ENCODE data around the gene CXorf65.
A peak's percentile ranks its signal among the peaks of the same experiment; 100 is the strongest.

Gene CXorf65

DNA sequence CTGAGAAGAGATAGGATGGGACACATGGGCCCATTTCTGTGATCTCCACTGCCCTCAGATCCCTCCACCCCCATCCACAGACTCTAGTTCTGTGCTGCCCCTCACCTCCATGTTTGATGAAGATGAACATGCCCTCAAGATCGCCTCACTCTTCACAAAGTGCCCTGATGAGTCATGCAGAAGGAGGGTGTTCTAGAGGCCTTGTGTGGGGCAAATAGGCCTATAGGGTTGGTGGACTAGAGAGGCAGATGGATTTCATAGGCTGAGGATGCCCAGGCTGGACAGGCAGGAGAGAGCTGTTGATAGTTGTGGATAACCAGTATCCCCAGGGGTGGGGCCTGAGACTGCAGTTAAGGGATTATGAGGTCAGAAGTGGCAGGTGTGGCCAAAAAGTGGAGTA, at the start of gene CXorf65:
CXorf65 (minus strand) TSS at position 314 of the 400 bp plus-strand sequence; CDS start at position 130, 184 bp downstream.
- DNase-seq = no peak

DNA sequence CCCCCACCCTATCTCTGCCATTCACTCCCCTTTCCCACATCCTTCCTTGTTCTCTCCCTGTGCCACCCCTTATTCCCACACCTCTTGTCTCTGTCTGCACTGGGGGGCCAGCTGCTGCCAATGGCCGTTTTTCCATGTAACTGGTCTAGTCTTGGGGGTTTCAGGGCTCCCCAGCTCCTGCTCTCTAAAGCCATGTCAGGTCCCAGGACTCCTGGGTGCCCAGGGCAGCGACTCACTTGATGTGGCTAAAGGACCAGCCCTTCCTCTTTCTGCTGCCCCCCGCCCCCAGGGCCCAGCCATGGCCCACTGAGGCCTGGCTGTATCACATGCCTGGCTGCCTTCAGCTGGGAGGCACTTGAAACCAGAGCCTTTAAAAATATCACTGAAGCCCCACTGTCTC, 48.1 kb upstream of the CXorf65 start:
- no peak for DNase-seq

DNA sequence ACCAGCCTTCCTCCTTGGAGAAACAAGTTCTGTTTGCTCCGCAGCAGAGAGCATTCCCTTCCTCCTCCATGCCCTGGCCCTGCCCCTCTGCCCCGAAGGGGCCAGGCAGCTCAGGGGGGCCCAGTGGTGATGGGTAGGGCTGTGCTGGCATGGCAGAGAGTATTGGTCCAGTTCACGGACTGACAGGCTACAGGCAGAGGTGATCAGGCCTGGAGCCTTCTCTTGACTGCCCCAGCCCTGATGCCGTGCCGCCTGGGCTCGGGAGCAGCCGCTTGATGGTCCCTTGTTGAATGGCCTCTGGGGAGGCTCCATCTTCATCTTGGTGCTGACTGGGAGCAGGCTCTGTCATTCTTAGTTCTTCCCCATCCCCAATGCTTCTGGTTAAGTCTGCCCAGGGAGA, 47.7 kb upstream of the CXorf65 start:
- no peak for DNase-seq

DNA sequence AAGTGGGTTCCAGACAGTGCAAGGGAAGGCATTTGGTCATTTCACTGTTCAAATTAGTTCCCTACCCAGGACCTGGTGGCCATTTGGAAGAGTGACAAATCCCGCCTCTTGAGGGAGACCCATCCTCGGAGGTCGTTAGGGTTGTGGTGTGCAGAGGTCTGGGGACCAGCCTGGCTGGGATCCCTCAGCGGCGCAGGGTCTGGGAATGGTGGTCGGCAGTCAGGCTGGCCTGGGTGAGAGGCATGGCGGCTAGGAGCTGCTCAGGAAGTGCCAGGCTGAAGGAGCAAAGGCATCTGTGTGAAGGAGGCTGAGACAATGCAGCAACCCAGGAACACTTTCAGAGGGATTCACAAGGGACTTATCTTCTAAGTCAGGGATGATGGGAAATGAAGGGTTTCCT, 44.8 kb upstream of the CXorf65 start:
- DNase-seq = no peak

DNA sequence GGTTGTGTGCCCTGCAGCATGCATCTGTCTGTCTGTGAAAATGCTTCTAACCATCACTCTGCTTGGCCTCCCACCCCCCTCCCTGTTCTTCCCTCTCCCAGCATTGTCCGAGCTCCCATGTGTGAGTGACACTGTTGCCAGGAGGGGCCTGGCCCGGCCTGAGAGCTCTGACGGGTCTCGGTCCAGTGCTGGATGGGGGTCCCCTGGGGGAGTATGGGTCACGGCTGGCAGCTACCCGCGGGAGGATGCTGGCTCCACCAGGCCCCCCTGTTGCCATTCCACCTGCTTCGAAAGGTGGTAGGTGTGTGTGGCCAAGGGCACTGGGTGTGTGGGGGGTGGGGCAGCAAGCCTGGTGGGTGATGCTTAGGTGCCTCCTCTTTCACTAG, 41.7 kb upstream of the CXorf65 start:
- no peak for DNase-seq

DNA sequence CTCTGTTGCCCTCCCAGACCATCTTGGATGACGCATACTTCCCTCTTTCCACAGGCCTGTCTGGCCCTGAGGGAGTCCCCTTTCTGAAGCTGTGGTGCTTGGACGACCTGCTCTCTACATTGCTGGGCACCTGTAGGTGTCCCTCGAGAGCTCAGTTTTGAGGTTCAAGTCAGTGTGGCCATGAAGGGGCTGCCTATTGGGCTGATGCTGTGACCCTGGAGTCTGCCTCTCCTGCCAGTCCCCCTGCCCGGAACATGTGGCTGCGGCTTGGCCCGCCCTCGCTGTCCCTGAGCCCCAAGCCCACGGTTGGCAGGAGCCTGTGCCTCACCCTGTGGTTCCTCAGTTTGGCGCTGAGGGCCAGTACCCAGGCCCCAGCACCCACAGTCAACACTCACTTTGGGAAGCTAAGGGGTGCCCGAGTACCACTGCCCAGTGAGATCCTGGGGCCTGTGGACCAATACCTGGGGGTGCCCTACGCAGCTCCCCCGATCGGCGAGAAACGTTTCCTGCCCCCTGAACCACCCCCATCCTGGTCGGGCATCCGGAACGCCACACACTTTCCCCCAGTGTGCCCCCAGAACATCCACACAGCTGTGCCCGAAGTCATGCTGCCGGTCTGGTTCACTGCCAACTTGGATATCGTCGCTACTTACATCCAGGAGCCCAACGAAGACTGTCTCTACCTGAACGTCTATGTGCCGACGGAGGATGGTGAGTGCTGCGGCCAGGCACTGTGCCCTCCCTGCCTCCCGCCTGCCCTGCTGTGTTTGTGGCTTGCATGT, 41.1 kb upstream of the CXorf65 start:
- DNase-seq = no peak

DNA sequence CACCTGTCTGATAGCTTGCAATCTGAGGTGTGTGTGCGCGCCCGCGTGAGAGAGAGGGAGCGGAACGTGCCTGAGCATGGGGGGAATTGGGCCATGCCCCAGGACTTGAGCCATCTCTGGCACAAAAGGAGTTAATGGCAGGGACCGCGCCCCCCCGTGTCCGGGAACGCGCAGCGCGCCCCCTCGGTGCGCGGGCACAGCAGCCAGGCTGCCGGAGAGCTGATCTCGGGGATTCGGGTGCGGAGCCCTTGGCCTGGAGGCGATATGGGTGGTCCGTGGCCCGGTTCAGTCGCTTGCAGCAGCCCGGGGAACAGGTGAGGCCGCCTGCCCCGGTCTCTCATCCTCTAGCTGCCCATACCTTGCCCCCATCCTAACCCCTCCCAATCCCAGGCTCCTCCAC, 38.1 kb upstream of the CXorf65 start, which contains the start of gene NLGN3:
NLGN3 (plus strand) TSS at position 191 of the 400 bp plus-strand sequence. CDS start 2,909 bp downstream, outside the sequence.
- DNase-seq = no peak

DNA sequence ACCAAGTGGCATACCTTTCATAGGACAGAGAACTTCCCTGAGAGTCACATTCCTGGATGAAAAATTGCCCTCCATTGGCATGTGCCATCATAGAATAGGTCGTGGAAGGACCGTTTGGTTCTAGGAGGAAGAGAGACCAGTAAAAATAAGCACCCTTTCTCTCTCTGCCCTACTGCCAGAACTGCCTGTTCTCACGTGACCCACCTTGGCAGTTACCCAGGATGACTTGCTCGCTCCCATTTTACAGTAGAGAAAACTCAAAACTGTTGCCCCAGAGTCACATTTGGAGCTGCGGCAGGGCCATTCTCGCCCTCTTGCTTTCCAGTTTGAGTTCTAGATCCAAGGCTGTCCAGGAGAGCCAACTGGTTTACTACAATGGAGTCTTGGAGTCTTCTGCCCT, 37.0 kb upstream of the CXorf65 start:
- DNase-seq = no peak

DNA sequence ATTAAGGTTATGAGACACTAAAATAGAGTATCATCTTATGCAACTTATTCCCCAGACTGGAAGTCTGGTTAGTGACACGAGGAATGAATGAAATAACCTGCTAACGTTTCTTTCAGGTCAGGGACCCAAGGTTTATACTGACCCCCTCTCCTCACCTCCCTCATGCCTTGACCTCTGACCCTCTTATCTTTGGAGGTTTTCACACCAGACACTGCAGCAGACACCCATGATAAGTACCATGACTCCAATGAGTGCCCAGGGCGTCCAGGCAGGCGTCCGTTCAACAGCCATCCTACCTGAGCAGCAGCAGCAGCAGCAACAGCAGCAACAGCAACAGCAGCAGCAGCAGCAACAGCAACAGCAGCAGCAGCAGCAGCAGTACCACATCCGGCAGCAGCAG, 33.9 kb upstream of the CXorf65 start:
- DNase-seq = no peak

DNA sequence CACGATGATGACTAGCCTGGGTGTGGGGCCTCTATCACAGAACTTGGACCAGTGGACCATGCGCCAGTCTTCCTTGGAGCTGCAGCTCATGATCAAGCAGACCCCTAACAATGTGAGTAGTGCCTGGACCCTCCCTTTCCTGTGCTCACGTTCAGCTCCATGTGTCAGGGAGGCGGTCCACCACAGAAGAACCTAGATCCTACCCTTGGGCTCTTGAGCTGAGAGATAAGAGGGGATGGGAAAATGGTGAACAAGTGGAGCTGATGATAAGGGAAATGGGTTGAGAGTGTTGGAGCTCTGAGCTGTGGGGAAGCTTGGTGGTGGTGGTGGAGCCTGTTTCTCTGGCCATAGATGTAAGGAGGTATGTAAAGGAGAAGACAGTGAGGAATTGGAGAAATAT, 25.0 kb upstream of the CXorf65 start:
- no peak for DNase-seq

DNA sequence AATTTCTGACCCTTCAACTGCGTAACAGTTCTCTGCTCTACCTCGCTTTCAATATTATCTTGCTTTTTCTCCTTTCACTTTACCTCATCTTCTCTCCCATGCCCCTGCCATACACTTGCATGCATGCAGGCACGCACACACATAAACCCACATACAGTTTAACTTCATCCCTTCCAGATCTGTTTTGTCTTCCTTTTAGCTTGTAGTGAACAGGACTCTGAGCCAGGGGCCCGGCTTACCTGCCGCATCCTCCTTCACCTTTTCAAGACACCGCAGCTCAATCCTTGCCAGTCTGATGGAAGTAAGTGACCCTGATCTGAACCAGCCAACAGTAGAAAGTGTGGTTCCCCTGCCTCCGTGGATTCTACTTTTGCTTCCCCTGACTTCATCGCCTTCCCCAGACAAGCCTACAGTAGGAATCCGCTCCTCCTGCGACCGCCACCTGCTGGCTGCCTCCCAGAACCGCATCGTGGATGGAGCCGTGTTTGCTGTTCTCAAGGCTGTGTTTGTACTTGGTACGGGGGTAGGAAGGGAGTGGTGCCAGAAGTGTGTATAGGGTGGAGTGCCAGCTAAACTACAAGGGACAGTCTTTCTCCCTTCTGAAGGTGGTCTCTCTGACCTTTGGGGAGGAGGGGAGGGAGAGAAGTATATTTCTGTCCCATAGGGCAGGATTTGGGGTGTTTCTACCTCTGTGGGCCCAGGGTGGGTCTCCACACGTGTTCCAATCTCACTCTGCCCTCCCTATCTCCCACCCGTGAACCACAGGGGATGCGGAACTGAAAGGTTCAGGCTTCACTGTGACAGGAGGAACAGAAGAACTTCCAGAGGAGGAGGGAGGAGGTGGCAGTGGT, 22.6 kb upstream of the CXorf65 start:
- DNase-seq = peak; percentile 76

DNA sequence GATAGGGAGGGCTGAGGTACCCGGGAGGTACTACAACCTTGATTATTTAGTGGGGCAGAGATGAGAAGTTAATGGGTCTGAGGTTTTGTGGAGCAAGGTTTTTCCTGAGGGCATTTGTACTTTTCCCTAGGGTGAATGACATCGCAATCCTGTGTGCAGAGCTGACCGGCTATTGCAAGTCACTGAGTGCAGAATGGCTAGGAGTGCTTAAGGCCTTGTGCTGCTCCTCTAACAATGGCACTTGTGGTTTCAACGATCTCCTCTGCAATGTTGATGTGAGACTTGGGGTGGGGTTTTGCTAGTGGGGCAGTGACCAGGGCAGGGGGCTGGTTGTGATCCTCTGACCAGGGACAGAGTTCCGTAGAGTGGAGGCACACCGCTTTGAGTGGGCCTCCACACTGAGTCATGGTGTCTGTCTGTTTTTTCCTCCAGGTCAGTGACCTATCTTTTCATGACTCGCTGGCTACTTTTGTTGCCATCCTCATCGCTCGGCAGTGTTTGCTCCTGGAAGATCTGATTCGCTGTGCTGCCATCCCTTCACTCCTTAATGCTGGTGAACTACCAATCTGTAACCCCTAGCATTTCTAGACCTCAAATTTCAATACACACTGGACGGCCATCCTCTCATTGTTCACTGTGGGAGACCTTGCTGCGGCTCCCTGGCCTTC, 21.8 kb upstream of the CXorf65 start:
- no peak for DNase-seq

DNA sequence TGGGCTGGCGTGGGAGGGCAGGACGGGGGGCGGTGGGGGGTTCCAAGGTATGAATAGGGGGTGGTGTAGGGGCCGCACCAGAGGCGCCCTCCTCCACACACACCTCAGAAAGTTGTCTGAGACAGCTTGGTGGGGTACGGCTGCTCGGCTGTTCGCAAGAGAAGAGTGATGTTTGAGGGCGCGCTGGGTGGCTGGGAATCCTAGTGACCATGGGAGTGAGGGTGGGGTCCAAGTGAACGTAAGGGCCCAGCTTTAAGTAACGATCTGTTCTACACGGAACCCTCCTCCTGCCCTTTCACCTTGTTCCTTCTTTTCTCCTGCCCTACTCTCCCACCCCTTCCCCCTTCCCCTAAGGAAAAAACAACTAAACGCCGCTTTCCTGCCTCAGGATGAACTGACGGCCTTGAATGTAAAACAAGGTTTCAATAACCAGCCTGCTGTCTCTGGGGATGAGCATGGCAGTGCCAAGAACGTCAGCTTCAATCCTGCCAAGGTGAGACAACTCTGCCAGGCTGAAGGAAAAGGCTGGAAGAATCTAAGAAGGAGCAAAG, 12.5 kb upstream of the CXorf65 start:
- DNase-seq = no peak

DNA sequence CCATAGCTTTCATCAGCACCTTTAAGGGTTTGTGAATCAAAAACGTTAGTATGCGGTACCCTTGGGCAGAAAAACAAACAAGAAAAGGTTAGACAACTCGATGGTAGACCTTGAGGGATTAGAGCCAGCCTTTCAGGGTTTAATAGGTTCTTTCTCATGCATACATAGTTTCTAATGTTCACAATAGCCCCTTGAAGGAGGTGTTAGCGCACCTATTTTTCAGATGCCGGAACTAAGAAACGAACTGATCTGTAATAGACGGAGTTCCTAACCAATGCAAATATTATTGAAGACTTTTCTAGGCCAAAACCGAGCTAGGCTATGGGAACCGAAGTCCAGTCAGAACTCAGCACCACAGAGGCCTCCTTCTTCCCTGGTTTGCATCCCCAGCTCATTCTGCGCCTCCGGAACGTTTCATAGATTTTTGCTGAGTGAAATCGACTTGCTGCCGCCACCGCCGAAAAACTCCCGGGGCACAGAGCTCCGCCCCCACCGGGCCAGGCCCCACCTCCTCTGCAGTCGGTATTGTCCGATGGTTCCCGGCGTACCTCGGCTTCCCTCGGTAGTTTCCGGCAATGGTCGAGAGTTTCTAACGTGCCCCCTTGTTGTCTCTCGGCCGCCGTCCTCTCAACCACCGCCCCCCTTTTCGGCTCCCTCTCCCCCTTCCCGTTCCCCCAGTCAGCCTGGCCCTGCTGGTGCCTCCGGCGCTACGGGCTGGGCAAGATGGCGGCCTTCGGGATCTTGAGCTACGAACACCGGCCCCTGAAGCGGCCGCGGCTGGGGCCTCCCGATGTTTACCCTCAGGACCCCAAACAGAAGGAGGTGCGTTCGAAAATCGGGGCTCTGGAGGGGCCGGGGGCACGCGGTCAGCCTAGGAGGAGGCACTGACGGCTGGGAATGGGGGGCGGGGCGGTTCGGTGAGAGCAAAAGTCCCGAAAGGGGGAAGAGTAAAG, 11.8 kb upstream of the CXorf65 start, which contains the start of gene MED12:
MED12 (plus strand) TSS at position 565 of the 953 bp plus-strand sequence; CDS start at position 724, 159 bp downstream.
- peak; percentile 82 to 87 for DNase-seq

DNA sequence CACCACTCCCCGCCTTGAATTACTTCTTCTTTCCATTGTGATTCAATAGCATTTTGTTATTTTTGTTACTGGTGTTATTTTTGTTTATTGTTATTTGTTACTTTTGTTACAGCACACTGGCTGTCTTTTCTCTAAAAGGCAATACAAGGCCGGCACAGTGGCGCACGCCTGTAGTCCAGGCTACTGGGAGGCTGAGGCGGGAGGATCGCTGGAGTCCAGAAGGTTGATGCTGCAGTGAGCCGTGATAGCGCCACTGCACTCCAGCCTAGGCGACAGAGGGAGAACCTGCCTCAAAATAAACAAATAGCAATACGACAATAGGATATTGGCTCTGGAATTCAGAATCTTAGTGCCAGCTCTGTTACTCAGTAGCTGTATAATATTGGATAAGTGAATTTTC, 10.8 kb upstream of the CXorf65 start:
- DNase-seq = no peak

DNA sequence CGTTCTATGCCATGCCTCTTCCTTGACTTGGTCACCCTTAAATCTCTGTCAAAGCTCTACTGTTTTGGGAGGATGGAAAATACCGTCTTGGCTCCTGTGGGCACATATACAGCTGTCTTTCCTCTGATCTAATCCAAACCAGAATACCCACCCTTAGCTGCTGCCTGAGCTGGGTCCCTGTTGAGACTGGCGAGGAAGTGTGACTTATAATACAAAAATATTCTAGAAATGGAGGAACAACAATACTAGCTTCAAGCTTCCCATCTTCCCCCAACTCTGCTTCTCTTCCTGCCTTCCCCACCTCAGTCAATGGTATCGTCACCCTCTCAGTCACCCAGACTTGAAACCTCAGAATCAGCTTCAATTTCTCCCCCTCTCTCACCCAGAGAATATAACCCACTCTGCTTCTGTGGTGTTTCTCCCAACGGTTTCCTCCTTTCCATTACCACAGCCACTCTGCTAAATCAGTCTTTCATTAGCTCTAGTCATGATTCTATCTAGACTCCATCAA, 5.4 kb upstream of the CXorf65 start:
- DNase-seq = no peak

DNA sequence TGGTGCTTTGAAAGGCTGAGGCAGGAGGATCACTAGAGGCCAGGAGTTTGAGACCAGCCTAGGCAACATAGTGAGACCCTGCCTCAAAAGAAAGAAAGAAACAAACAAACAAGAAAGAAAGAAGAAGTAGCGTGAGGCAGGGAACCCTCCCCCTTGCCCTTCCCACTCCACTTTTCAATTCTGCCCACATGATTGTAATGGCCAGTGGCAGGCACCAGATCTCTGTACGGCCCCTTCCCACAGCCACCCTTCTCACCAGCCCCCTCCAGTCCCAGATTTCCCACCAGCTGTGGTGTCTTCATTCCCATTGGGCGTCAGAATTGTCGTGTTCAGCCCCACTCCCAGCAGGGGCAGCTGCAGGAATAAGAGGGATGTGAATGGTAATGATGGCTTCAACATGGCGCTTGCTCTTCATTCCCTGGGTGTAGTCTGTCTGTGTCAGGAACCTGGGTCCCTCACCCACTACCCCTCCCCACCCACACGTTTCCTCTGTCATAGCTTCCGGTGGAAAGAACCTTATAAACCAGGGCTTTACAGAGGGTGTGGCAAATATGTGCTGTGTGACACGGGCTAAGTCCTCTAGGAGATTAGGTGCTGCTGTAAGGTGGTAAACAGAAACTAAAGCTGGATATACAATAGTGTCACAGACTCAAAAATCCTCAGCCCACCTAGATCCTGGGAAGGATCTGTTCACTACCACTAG, 4.8 kb upstream of the CXorf65 start, which contains the start of gene IL2RG:
IL2RG (minus strand) TSS at position 437 of the 703 bp plus-strand sequence; CDS start at position 399, 38 bp downstream.
- DNase-seq = peak; percentile 59 to 76

DNA sequence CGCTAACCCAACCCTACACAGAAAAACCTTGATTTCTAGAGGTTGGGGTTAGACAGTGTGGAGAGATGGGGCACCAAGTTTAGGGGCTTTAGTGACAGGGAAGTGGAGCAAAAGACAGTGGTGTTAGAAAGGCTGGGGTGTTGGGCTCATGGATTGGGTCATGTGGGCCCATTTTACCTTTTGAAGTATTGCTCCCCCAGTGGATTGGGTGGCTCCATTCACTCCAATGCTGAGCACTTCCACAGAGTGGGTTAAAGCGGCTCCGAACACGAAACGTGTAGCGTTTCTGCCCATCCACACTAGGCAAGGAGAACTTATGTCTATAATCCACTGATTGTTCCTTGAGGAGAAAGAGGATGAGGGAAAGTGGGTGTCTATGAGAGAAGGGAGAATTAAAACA, 2.5 kb upstream of the CXorf65 start:
- DNase-seq = no peak

DNA sequence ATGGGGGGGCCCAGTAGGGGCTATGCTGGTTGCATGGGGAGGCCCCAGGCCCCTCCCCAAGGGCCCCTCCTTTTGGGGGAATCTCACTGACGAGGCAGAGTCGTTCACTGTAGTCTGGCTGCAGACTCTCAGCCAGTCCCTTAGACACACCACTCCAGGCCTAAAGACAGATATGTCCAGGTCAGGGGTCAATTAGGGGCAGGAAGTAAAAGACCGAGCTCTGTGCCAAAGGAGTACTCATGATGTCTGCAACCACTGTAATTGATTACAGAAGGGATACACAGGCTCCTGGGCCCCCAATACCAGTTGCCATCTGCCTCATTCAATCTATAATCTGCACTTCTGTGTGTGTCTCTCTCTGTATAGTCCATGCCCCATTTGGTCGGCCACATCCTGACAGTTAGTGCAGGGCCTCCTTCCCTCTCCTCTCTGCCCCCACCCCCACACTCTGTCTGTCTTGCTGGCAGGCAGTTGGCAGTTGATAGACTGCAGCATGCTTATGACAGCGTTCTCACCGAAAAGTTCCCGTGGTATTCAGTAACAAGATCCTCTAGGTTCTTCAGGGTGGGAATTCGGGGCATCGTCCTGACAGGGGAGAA, 1.3 kb upstream of the CXorf65 start:
- DNase-seq = peak in 1 of 2 donors; percentile 45

DNA sequence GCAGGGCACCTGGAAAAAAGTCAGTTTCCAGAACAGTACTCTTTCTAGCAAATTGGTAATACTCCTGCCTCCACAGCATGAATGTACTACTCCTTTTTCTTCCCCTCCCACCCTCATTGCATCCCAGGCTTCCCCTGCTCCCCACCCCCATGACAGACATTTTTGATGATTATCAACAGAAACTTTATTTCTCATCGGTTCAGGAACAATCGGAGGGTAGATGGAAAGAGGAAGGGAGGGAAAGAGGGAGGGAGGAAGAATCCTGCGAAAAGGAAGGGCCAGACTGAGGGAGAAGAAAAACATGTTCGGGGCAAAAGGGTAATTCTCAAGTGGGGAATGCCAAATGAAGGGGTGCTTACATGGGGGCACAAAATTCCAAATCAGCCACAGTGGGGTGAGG, 705 bp upstream of the CXorf65 start:
- DNase-seq = no peak
